GM12875 (cell line): ENCODE results near the gene C16orf74.
A peak's percentile ranks its signal among the peaks of the same experiment; 100 is the strongest.

ENCODE experiments used
- H3K4me3 ChIP-seq: one replicate; pipeline ENCODE4 v1.5.1; 2011; ENCODE audit warnings: low read depth, low read length, control low read depth
- CTCF ChIP-seq: IDR thresholded peaks from 2 replicates; pipeline ENCODE4 v1.5.1; 2011; ENCODE audit warnings: low read depth, mild to moderate bottlenecking, control low read depth, inconsistent platforms, low read length, moderate library complexity, borderline replicate concordance; ENCODE audit not compliant: insufficient read depth

The C16orf74 gene

DNA sequence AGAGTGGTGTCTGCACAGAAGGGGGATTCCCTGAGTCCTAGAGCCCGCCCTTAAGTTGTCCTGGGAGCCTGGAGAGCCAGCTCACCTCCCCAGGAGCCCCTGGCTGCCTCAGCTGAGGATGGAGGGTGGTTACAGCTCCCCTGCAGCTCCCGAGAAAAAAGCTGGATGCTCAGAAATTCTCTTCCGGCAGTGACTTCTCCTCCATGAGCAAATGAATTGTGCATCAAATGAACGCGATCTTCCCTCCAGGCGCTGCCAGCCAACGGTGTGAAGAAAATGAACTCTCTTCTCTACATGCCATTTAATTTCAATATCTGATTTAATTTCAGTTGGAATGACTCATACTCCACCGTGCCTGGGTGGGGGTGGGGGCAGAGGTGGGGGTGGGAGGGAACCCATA, 14.3 kb upstream of the C16orf74 start:
- H3K4me3 ChIP-seq: no peak overlapping the region
- TF ChIP-seq CTCF: no peak

DNA sequence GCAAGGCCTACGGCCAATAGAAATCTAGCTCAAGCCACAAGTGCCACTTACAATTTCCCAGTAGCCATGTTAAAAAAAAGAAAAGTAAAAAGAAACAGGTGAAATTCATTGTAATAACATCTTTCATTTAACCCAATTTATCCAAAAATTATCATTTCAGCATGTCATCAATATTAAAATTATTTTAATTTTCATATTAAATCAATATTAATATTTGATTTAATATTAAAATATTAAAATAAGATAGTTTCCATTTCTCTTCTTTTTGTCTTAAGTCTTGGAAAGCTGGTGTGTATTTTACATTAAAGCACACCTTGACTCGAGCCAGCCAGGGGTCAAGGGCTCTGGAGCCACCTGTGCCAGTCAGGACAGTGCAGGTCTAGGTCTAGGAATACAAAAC, 12.7 kb upstream of the C16orf74 start:
- TF ChIP-seq CTCF: no peak

DNA sequence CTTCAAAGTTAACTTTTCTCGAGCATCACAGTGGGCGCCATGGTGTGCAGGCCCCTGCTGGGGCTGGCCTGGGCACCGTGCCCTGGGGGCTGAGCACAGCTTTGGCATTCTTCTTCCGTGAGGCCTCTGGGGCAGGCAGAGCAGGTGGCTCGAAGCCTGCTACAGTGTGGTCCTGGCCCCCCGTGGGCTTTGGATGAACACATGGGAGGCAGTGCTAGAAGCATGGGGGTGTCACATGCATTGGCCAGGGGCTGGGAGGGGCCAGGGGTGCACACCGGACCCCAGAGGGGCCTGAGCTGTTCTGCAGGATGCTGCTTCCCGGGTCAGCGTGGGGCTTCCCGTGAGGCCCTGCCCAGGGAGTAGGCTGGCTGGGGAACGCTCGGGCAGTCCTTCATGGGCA, 12.1 kb upstream of the C16orf74 start:
- H3K4me3 ChIP-seq: no peak overlapping the region
- no peak for TF ChIP-seq CTCF

More for the DNA sequence above, 12.7 kb upstream of the C16orf74 start:
- H3K4me3 ChIP-seq: no peak overlapping the region

DNA sequence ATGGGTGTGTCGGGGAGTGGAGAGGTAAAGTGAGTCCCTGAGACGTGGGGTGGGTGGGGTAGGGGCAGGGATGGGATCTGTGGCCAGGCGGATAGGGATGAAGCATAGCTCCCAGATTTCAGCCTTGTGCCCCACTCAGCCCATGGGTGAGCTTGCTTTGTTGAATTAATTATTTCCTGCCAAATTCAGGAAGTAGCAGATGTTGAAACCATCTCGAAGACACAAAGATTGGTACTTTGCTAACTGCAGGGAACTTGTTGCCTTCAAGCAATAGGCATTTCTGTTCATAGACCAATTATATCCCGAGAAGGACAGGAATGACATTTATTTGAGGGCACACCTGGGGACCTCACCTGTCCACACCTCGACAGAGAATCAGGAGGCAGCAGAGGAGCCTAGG, 11.0 kb upstream of the C16orf74 start:
- no peak overlapping the region for H3K4me3 ChIP-seq
- no peak for TF ChIP-seq CTCF

DNA sequence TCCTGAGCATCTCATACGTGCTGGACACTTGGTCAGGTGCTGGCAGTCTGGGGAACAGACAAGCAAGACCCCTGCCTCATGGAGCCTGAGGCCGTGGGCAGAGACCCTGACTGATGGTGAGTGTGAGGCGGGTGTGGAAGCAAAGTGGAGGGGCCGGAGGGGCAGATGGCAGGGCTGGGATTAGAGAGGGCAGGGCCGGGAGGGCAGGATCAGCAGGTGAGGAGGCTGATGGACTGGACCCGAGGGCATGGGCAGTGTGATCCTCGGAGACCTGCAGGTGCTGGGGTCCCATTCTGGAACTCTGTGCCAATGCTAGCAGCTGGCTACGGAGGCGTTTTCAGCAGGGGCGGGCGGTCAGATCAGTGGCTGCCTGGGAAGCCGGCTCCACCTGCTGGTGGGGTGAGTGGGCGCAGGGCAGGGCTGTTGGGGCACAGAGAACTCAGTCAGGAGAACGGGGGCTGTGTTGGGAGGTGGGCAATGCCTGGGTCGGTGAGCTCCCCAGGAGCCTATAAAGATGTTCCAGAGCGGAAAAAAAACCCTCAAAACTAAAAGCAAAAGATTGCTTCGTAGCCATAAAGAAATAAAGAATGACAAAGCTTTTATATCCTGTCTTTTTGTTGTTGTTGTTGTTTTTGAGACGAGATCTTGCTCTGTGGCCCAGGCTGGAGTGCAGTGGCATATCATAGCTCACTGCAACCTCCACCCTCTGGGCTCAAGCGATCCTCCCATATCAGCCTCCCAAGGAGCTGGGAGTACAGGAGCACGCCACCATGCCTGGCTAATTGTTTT, 8.9 kb upstream of the C16orf74 start:
- peak; percentile 87 for TF ChIP-seq CTCF
- H3K4me3 ChIP-seq: no peak overlapping the region

DNA sequence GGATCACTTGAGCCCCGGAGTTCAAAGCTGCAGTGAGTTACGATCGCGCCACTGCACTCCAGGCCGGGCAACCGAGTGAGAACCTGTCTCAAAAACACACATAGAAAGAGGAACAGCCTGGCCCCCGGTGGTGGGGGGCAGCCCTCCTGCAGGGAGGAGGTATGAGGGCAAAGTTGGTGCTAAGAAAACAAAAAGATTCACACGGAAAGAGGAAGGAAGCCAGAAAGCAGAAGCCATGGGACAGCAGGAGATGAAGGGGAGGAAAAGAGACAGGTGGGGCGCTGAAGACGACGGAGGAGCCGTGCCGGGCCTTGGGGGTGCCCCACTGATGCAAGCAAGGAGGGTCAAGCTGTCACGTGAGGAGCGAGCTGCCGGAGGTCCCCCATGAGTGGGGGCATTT, 8.2 kb upstream of the C16orf74 start:
- no peak for TF ChIP-seq CTCF
- no peak overlapping the region for H3K4me3 ChIP-seq

- H3K4me3 ChIP-seq: no peak overlapping the region
- TF ChIP-seq CTCF: no peak
Observed at GRCh38 chr16:85757341-85757822, 6.5 kb upstream of the C16orf74 start.
